OCI-LY1 (cell line): Measurements from ENCODE around the gene HSP90AB1.

ENCODE experiments used
- H2AFZ ChIP-seq: fragments of 200-600 bp; sonication (generic), shearing (Covaris generic); 2 replicates; pipeline ENCODE4 v1.6.0; 2014; ENCODE audit warnings: antibody characterized with exemption, mild to moderate bottlenecking, low read length
- H3F3A ChIP-seq: fragments of 200-600 bp; sonication (generic), shearing (Covaris generic); 2 replicates; pipeline ENCODE4 v1.6.0; 2014; ENCODE audit warnings: mild to moderate bottlenecking, antibody characterized with exemption, low read length, moderate library complexity; ENCODE audit not compliant: insufficient read depth
- H3K27ac ChIP-seq: fragments of 200-600 bp; sonication (generic); 2 replicates; pipeline ENCODE4 v1.5.1; 2014; ENCODE audit warnings: low read length, mixed run types, mild to moderate bottlenecking, low read depth; ENCODE audit not compliant: poor library complexity, severe bottlenecking
- H3K27me3 ChIP-seq: fragments of 200-600 bp; sonication (generic); 2 replicates; pipeline ENCODE4 v1.6.0; 2014; ENCODE audit warnings: antibody characterized with exemption, mild to moderate bottlenecking, low read length, moderate library complexity; ENCODE audit not compliant: insufficient read depth
- H3K36me3 ChIP-seq: fragments of 200-600 bp; sonication (generic); 2 replicates; pipeline ENCODE4 v1.6.1; 2014; ENCODE audit warnings: mild to moderate bottlenecking, antibody characterized with exemption, low read length, moderate library complexity, mixed read lengths; ENCODE audit not compliant: insufficient read depth
- H3K4me1 ChIP-seq: fragments of 200-600 bp; sonication (generic); 2 replicates; pipeline ENCODE4 v1.5.1; 2014; ENCODE audit warnings: mild to moderate bottlenecking, low read length, moderate library complexity; ENCODE audit not compliant: insufficient read depth, severe bottlenecking
- H3K4me2 ChIP-seq: fragments of 200-600 bp; sonication (generic), shearing (Covaris generic); 2 replicates; pipeline ENCODE4 v1.6.1; 2014; ENCODE audit warnings: low read length
- H3K4me3 ChIP-seq: fragments of 200-600 bp; sonication (generic); 2 replicates; pipeline ENCODE4 v1.5.1; 2014; ENCODE audit warnings: low read length, low read depth, mild to moderate bottlenecking, mixed read lengths; ENCODE audit not compliant: poor library complexity, severe bottlenecking
- H3K79me2 ChIP-seq: fragments of 200-600 bp; shearing (Covaris generic); 2 replicates; pipeline ENCODE4 v1.6.1; 2016; ENCODE audit warnings: mixed run types, low read length, mixed read lengths; ENCODE audit not compliant: insufficient read depth
- H3K9ac ChIP-seq: fragments of 200-600 bp; sonication (generic), shearing (Covaris generic); 2 replicates; pipeline ENCODE4 v1.6.1; 2014; ENCODE audit warnings: mild to moderate bottlenecking, low read length, mixed read lengths
- H3K9me2 ChIP-seq: fragments of 200-600 bp; sonication (generic), shearing (Covaris generic); 2 replicates; pipeline ENCODE4 v1.6.1; 2014; ENCODE audit warnings: low read depth, mild to moderate bottlenecking, low read length, mixed read lengths
- H3K9me3 ChIP-seq: fragments of 200-600 bp; shearing (Covaris generic); 2 replicates; pipeline ENCODE4 v1.6.1; 2014; ENCODE audit warnings: low read length, mixed read lengths
- H4K20me1 ChIP-seq: fragments of 200-600 bp; sonication (generic), shearing (Covaris generic); 2 replicates; pipeline ENCODE4 v1.6.0; 2016; ENCODE audit warnings: mild to moderate bottlenecking, low read length; ENCODE audit not compliant: insufficient read depth
- EZH2 ChIP-seq: fragments of 200-600 bp; sonication (generic), shearing (Covaris generic); IDR thresholded peaks from 2 replicates; pipeline ENCODE4 v1.8.0; 2017; ENCODE audit warnings: borderline replicate concordance, mixed run types, mild to moderate bottlenecking, antibody characterized with exemption, low read length, moderate library complexity, mixed read lengths
- TF ChIP-seq, protein P1 (sequence below): fragments of 200-600 bp; sonication (generic), shearing (Covaris generic); IDR thresholded peaks from 2 replicates; pipeline ENCODE4 v1.5.1; 2017; ENCODE audit warnings: mild to moderate bottlenecking, antibody characterized with exemption, low read length, moderate library complexity, mixed read lengths

Gene HSP90AB1

GRCh38 chr6:44251576-44252524 lies 4.9 kb downstream of the HSP90AB1 start:
- peaks cover 22% of the 10 kb centered on the region for H3K79me2 ChIP-seq
- peaks cover 33% of the 10 kb centered on the region for H3F3A ChIP-seq
- no peak overlapping the region for H3K27ac ChIP-seq
- no peaks in the 10 kb centered on the region for H4K20me1 ChIP-seq
- H2AFZ ChIP-seq, result no peak overlapping the region
- H3K4me3 ChIP-seq, result no peak overlapping the region
- no peak overlapping the region for H3K9ac ChIP-seq
- peaks cover 83% of the 10 kb centered on the region for H3K36me3 ChIP-seq
- peaks cover 43% of the 10 kb centered on the region for H3K4me1 ChIP-seq
- no peaks in the 10 kb centered on the region for H3K9me2 ChIP-seq
- no peak overlapping the region for H3K4me2 ChIP-seq
- H3K27me3 ChIP-seq, result no peaks in the 10 kb centered on the region
- no peaks in the 10 kb centered on the region for H3K9me3 ChIP-seq
- TF ChIP-seq, protein P1, sequence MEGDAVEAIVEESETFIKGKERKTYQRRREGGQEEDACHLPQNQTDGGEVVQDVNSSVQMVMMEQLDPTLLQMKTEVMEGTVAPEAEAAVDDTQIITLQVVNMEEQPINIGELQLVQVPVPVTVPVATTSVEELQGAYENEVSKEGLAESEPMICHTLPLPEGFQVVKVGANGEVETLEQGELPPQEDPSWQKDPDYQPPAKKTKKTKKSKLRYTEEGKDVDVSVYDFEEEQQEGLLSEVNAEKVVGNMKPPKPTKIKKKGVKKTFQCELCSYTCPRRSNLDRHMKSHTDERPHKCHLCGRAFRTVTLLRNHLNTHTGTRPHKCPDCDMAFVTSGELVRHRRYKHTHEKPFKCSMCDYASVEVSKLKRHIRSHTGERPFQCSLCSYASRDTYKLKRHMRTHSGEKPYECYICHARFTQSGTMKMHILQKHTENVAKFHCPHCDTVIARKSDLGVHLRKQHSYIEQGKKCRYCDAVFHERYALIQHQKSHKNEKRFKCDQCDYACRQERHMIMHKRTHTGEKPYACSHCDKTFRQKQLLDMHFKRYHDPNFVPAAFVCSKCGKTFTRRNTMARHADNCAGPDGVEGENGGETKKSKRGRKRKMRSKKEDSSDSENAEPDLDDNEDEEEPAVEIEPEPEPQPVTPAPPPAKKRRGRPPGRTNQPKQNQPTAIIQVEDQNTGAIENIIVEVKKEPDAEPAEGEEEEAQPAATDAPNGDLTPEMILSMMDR, result no peak
- no peak for TF ChIP-seq EZH2

- Histone ChIP-seq H3K36me3 (peaks cover 68% of the 10 kb centered on the region), H3K79me2 (peaks cover 6% of the 10 kb centered on the region), H3K9me2 (no peaks in the 10 kb centered on the region), H3K9me3 (no peaks in the 10 kb centered on the region), H3K4me1 (peaks cover 47% of the 10 kb centered on the region), H3K4me2 (no peak overlapping the region; the same call in 1 of the 2 replicates), H3K27ac (no peak overlapping the region), H3K9ac (no peak overlapping the region), H3K4me3 (no peak overlapping the region), H2AFZ (no peak overlapping the region), H4K20me1 (no peaks in the 10 kb centered on the region), H3K27me3 (no peaks in the 10 kb centered on the region), H3F3A (peaks cover 33% of the 10 kb centered on the region)
- no peak for TF ChIP-seq EZH2
- TF ChIP-seq, protein P1, result peak; percentile 63
Measured at GRCh38 chr6:44253307-44254101, 6.6 kb downstream of the HSP90AB1 start.

DNA sequence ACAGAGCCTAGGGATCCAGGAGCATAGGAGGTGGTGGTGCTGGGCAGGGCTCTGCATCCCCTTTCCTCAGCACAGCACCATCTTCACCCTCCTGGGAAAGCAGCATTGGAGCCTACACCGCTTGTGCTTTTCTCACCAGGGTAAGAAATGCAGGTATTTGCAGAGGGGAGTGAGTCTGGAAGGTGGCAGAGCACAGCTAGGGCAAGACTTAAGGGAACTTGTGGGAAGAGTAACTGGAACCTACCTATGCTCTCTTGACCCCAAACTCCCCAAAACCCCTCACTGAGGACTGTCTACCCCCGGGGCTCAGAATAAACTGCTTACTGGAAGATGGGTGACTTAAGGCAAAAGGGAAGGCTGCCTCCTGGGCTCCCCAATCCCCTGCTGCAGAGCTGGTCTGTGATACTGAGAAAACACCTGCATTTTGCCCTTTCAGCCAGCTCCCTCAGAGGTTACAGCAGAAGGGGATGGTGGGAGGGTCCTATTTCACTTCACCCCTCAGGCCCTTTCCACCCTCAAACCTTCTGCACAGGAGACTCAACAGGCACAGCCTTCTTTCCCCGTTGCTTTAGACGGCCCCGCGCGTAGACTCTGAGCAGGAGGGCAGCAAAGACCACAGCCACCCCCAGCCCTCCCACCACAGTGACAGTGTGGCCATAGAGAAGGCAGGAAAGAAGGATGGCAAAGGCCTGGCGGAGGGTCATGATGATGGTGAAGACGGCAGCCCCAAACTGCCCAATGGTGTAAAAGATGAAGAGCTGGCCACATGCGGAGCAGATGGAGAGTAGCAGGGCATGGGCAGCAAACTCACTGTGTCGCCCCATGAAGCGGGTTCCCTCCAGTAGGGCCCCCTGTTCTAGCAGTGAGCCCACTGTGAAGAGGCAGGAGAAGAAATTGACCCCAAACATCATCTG lies 7.5 kb downstream of the HSP90AB1 start:
- Histone ChIP-seq H3K36me3 (peaks cover 64% of the 10 kb centered on the region), H3K79me2 (no peaks in the 10 kb centered on the region), H3F3A (peaks cover 33% of the 10 kb centered on the region), H3K27ac (peak overlapping the region; percentile 71), H3K27me3 (no peaks in the 10 kb centered on the region), H4K20me1 (no peaks in the 10 kb centered on the region), H3K9me3 (no peaks in the 10 kb centered on the region), H3K9me2 (no peaks in the 10 kb centered on the region), H3K4me3 (no peak overlapping the region), H3K4me2 (peak overlapping the region; percentile 95; the same call in 1 of the 2 replicates), H2AFZ (no peak overlapping the region), H3K9ac (no peak overlapping the region), H3K4me1 (peaks cover 43% of the 10 kb centered on the region)
- TF ChIP-seq EZH2, result no peak
